ENCODE measurements around the gene XPO6. TPM values are rescaled to one million over a fixed set of nuclear protein-coding genes. Genes with fewer than 3 reads are reported as not detected.

XPO6 gene
- total RNA-seq, 1 experiment from 2014 or later = 124 TPM

GRCh38 chr16:28259781-28260150 lies 48.0 kb upstream of the XPO6 start:
- H4K8ac ChIP-seq (replicated peaks; ENCODE audit: insufficient read length, low read depth, low read length) = no peak overlapping the region
- no peaks in the 10 kb centered on the region for H3K9me3 ChIP-seq (ENCODE audit: control insufficient read depth, low read depth, low read length)
- no peak overlapping the region for H3K4ac ChIP-seq (ENCODE audit: low read depth, low read length)
- no peaks in the 10 kb centered on the region for H3K79me1 ChIP-seq (ENCODE audit: insufficient read depth, low read depth, low read length, poor library complexity, severe bottlenecking)
- Mint-ChIP-seq H3K27me3 (ENCODE audit: low read depth) (peaks cover 3% of the 10 kb centered on the region), H3K36me3 (ENCODE audit: insufficient read depth in 1 of 3, low read depth in 3 of 3) (no peaks in the 10 kb centered on the region), H3K9me3 (no peaks in the 10 kb centered on the region), H3K4me3 (peak overlapping the region in 1 of 2 experiments; percentile 77; a peak in 3 of 5 replicates), H3K27ac (peak overlapping the region in 2 of 3 experiments; percentile 65 to 87; a peak in 5 of 7 replicates), H3K4me1 (peaks cover 28 to 63% of the 10 kb centered on the region in 2 experiments)
- H3K9ac ChIP-seq (ENCODE audit: extremely low read depth, insufficient read length, low read length) = no peak overlapping the region
- H2BK5ac ChIP-seq (ENCODE audit: insufficient read length, low read length) = no peak overlapping the region
- H4K91ac ChIP-seq (ENCODE audit: insufficient read length, low read depth, low read length) = no peak overlapping the region
- no peaks in the 10 kb centered on the region for H3K79me2 ChIP-seq (ENCODE audit: insufficient read depth, low read length)
- no CpG with 5 or more reads among the region's 7 CpGs for WGBS (ENCODE audit: extremely low coverage, insufficient read length, low lambda C conversion rate)
- H2BK15ac ChIP-seq (ENCODE audit: low read depth, low read length) = no peak overlapping the region
- no peak overlapping the region for H3K4me2 ChIP-seq (ENCODE audit: insufficient read depth, insufficient read length, low read length)
- no peak overlapping the region for H2AK5ac ChIP-seq (ENCODE audit: insufficient read length, low read length)
- no peaks in the 10 kb centered on the region for H4K20me1 ChIP-seq (ENCODE audit: control insufficient read depth, insufficient read depth, insufficient read length)
- no peak for DNase-seq
- H3T11ph ChIP-seq (ENCODE audit: low read length) = no peak overlapping the region
- no peak for TF ChIP-seq CTCF (conservative IDR thresholded peaks at IDR 0.05)
- H3K27ac ChIP-seq (ENCODE audit: insufficient read length, low read depth, low read length) = no peak overlapping the region
- H2BK120ac ChIP-seq (ENCODE audit: low read depth, low read length, poor library complexity, severe bottlenecking) = no peak overlapping the region
- no peak overlapping the region for H3K23ac ChIP-seq (ENCODE audit: insufficient read length, low read depth, low read length)
- H2AFZ ChIP-seq (ENCODE audit: low read length) = no peak overlapping the region
- no peak overlapping the region for H2BK12ac ChIP-seq (ENCODE audit: insufficient read length, low read depth, low read length)
- no peaks in the 10 kb centered on the region for H3K23me2 ChIP-seq (ENCODE audit: insufficient read length, low read depth, low read length, poor library complexity, severe bottlenecking)
- H4K5ac ChIP-seq (ENCODE audit: insufficient read length, low read depth, low read length) = no peak overlapping the region
- H3K18ac ChIP-seq (ENCODE audit: insufficient read length, low read depth, low read length) = no peak overlapping the region
- H2BK20ac ChIP-seq (ENCODE audit: low read depth, low read length, poor library complexity, severe bottlenecking) = no peak overlapping the region
- H3K4me1 ChIP-seq (ENCODE audit: insufficient read depth, low read length) = peaks cover 4% of the 10 kb centered on the region; the same call in 1 of the 2 replicates
- H3K14ac ChIP-seq (ENCODE audit: insufficient read depth, low read length) = no peak overlapping the region
- no peak overlapping the region for H3K56ac ChIP-seq (ENCODE audit: insufficient read length, low read depth, low read length)
- H3K27me3 ChIP-seq (ENCODE audit: insufficient read depth, low read length) = no peaks in the 10 kb centered on the region

All from H9 (cell line).